GM23338 (cell line): ENCODE results near the gene CYP2W1.

Experiments
- CREB1 ChIP-seq: fragments of 250-450 bp; sonication (Bioruptor Pico); IDR thresholded peaks from 2 replicates; pipeline ENCODE4 v1.5.0; 2020; ENCODE audit warnings: low read depth, mild to moderate bottlenecking, moderate library complexity
- CTCF ChIP-seq, 2 experiments: fragments of 200-600 bp in 1 of 2; sonication (generic) in 1 of 2; conservative IDR thresholded peaks; 2 replicates each; pipeline versions ENCODE4 v1.5.1 to v1.6.1; 2016 to 2017; ENCODE audit warnings: antibody characterized with exemption in 2 of 2, low read depth in 2 of 2, mild to moderate bottlenecking in 2 of 2, moderate library complexity in 1 of 2
- ETS1 ChIP-seq: IDR thresholded peaks from 2 replicates; pipeline ENCODE4 v1.6.1; 2016; ENCODE audit warnings: antibody characterized with exemption
- EZH2 ChIP-seq: fragments of 200-600 bp; sonication (generic); IDR thresholded peaks from one replicate; pipeline ENCODE4 v1.8.0; 2017; ENCODE audit warnings: antibody characterized with exemption, mild to moderate bottlenecking, low read depth; ENCODE audit not compliant: unreplicated experiment
- EZH2phosphoT487 ChIP-seq: fragments of 200-600 bp; sonication (generic); IDR thresholded peaks from one replicate; pipeline ENCODE4 v1.8.1; 2018; ENCODE audit warnings: antibody characterized with exemption; ENCODE audit not compliant: unreplicated experiment
- JUNB ChIP-seq: IDR thresholded peaks from one replicate; pipeline ENCODE4 v1.6.1; 2016; ENCODE audit warnings: antibody characterized with exemption; ENCODE audit not compliant: unreplicated experiment
- POLR2AphosphoS5 ChIP-seq: IDR thresholded peaks from 2 replicates; pipeline ENCODE4 v1.6.1; 2016; ENCODE audit warnings: antibody characterized with exemption, low read depth
- STAT1 ChIP-seq: IDR thresholded peaks from one replicate; pipeline ENCODE4 v1.6.1; 2016; ENCODE audit warnings: antibody characterized with exemption; ENCODE audit not compliant: unreplicated experiment
- ZNF114 ChIP-seq: fragments of 250-450 bp; sonication (Bioruptor Pico); IDR thresholded peaks from 2 replicates; pipeline ENCODE4 v1.5.0; 2020; ENCODE audit warnings: mild to moderate bottlenecking, moderate library complexity
- ZNF331 ChIP-seq: fragments of 250-450 bp; sonication (Bioruptor Pico); IDR thresholded peaks from 2 replicates; pipeline ENCODE4 v1.5.0; 2020; ENCODE audit warnings: low read depth, mild to moderate bottlenecking, moderate library complexity
- TF ChIP-seq, protein P1 (sequence below): IDR thresholded peaks from one replicate; pipeline ENCODE4 v1.6.1; 2018; ENCODE audit warnings: antibody characterized with exemption; ENCODE audit not compliant: unreplicated experiment
- TF ChIP-seq, protein P2 (sequence below): fragments of 250-450 bp; sonication (Bioruptor Pico); IDR thresholded peaks from 2 replicates; pipeline ENCODE4 v1.5.0; 2020; ENCODE audit warnings: mild to moderate bottlenecking, moderate library complexity

DNA sequence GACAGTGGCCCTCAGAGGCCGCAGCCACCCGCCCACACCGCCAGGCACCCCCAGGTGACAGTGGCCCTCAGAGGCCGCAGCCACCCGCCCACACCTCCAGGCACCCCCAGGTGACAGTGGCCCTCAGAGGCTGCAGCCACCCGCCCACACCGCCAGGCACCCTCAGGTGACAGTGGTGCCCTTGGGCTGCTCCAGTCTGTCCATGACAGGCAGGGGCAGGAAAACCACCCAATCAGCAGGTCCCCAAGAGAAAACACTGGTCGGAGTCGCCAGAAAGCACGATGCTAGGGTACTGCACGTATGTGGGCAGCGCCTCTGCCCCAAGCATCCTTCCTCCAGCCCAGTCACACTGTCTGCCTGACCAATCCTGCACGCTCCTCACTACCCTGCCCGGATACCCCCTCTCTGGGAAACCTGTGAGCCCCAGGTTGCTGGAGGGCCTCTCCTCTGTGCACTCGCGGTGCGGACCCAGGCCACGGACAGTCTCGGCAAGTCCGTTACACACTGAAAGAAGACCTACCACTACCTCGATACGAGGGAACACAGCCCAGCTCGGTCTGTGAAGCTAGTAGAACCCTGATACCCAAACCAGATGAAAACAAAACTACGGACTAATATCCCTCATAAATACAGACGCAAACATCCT lies 49.7 kb downstream of the CYP2W1 start:
- TF ChIP-seq, protein P1, sequence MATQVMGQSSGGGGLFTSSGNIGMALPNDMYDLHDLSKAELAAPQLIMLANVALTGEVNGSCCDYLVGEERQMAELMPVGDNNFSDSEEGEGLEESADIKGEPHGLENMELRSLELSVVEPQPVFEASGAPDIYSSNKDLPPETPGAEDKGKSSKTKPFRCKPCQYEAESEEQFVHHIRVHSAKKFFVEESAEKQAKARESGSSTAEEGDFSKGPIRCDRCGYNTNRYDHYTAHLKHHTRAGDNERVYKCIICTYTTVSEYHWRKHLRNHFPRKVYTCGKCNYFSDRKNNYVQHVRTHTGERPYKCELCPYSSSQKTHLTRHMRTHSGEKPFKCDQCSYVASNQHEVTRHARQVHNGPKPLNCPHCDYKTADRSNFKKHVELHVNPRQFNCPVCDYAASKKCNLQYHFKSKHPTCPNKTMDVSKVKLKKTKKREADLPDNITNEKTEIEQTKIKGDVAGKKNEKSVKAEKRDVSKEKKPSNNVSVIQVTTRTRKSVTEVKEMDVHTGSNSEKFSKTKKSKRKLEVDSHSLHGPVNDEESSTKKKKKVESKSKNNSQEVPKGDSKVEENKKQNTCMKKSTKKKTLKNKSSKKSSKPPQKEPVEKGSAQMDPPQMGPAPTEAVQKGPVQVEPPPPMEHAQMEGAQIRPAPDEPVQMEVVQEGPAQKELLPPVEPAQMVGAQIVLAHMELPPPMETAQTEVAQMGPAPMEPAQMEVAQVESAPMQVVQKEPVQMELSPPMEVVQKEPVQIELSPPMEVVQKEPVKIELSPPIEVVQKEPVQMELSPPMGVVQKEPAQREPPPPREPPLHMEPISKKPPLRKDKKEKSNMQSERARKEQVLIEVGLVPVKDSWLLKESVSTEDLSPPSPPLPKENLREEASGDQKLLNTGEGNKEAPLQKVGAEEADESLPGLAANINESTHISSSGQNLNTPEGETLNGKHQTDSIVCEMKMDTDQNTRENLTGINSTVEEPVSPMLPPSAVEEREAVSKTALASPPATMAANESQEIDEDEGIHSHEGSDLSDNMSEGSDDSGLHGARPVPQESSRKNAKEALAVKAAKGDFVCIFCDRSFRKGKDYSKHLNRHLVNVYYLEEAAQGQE: no peak
- TF ChIP-seq CTCF (conservative IDR thresholded peaks at IDR 0.05; ENCODE audit: low read depth in 2 of 2) (no peak), POLR2AphosphoS5 (no peak), EZH2phosphoT487 (no peak), CREB1 (no peak), JUNB (no peak), ZNF331 (no peak), EZH2 (no peak), STAT1 (no peak), ETS1 (no peak), ZNF114 (CRISPR knock-in tag) (no peak)
- TF ChIP-seq, protein P2, sequence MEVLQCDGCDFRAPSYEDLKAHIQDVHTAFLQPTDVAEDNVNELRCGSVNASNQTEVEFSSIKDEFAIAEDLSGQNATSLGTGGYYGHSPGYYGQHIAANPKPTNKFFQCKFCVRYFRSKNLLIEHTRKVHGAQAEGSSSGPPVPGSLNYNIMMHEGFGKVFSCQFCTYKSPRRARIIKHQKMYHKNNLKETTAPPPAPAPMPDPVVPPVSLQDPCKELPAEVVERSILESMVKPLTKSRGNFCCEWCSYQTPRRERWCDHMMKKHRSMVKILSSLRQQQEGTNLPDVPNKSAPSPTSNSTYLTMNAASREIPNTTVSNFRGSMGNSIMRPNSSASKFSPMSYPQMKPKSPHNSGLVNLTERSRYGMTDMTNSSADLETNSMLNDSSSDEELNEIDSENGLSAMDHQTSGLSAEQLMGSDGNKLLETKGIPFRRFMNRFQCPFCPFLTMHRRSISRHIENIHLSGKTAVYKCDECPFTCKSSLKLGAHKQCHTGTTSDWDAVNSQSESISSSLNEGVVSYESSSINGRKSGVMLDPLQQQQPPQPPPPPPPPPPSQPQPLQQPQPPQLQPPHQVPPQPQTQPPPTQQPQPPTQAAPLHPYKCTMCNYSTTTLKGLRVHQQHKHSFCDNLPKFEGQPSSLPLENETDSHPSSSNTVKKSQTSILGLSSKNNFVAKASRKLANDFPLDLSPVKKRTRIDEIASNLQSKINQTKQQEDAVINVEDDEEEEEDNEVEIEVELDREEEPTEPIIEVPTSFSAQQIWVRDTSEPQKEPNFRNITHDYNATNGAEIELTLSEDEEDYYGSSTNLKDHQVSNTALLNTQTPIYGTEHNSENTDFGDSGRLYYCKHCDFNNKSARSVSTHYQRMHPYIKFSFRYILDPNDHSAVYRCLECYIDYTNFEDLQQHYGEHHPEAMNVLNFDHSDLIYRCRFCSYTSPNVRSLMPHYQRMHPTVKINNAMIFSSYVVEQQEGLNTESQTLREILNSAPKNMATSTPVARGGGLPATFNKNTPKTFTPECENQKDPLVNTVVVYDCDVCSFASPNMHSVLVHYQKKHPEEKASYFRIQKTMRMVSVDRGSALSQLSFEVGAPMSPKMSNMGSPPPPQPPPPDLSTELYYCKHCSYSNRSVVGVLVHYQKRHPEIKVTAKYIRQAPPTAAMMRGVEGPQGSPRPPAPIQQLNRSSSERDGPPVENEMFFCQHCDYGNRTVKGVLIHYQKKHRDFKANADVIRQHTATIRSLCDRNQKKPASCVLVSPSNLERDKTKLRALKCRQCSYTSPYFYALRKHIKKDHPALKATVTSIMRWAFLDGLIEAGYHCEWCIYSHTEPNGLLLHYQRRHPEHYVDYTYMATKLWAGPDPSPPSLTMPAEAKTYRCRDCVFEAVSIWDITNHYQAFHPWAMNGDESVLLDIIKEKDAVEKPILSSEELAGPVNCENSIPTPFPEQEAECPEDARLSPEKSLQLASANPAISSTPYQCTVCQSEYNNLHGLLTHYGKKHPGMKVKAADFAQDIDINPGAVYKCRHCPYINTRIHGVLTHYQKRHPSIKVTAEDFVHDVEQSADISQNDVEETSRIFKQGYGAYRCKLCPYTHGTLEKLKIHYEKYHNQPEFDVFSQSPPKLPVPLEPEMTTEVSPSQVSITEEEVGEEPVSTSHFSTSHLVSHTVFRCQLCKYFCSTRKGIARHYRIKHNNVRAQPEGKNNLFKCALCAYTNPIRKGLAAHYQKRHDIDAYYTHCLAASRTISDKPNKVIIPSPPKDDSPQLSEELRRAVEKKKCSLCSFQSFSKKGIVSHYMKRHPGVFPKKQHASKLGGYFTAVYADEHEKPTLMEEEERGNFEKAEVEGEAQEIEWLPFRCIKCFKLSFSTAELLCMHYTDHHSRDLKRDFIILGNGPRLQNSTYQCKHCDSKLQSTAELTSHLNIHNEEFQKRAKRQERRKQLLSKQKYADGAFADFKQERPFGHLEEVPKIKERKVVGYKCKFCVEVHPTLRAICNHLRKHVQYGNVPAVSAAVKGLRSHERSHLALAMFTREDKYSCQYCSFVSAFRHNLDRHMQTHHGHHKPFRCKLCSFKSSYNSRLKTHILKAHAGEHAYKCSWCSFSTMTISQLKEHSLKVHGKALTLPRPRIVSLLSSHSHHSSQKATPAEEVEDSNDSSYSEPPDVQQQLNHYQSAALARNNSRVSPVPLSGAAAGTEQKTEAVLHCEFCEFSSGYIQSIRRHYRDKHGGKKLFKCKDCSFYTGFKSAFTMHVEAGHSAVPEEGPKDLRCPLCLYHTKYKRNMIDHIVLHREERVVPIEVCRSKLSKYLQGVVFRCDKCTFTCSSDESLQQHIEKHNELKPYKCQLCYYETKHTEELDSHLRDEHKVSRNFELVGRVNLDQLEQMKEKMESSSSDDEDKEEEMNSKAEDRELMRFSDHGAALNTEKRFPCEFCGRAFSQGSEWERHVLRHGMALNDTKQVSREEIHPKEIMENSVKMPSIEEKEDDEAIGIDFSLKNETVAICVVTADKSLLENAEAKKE (CRISPR knock-in tag): no peak
